HCT116 (cell line): ENCODE data around the gene SFXN3.

Experiments used
- CEBPB ChIP-seq: IDR thresholded peaks from 2 replicates; pipeline ENCODE4 v1.6.1; 2012; ENCODE audit warnings: low read depth
- EZH2 ChIP-seq: fragments of 200-600 bp; sonication (generic); IDR thresholded peaks from 2 replicates; pipeline ENCODE4 v1.6.1; 2017; ENCODE audit warnings: antibody characterized with exemption, mixed run types
- POLR2AphosphoS5 ChIP-seq: IDR thresholded peaks from 2 replicates; pipeline ENCODE4 v1.6.1; 2011; ENCODE audit warnings: mild to moderate bottlenecking, low read depth, low read length, moderate library complexity
- SP1 ChIP-seq: IDR thresholded peaks from 2 replicates; pipeline ENCODE4 v1.6.1; 2012; ENCODE audit warnings: low read depth
- TCF7L2 ChIP-seq: IDR thresholded peaks from 2 replicates; pipeline ENCODE4 v1.7.0; 2011; ENCODE audit warnings: borderline replicate concordance, inconsistent platforms; ENCODE audit not compliant: insufficient read depth, insufficient read length; ENCODE audit errors: extremely low read depth
- TF ChIP-seq, protein P1 (sequence below), 3 experiments: fragments of 200-600 bp in 1 of 3; sonication (generic) in 1 of 3; IDR thresholded peaks in 2 of 3; conservative IDR thresholded peaks in 1 of 3; 2 replicates each; pipeline ENCODE4 v1.5.1; 2012 to 2017; ENCODE audit warnings: low read depth in 2 of 3, low read length in 2 of 3, antibody characterized with exemption in 1 of 3, borderline replicate concordance in 1 of 3, control low read depth in 1 of 3, mild to moderate bottlenecking in 1 of 3, mixed read lengths in 1 of 3, mixed run types in 1 of 3, moderate library complexity in 1 of 3; ENCODE audit not compliant: insufficient read depth in 1 of 3
- TF ChIP-seq, protein P2 (sequence below): IDR thresholded peaks from 2 replicates; pipeline ENCODE4 v1.6.1; 2011; ENCODE audit warnings: mild to moderate bottlenecking, low read length, moderate library complexity; ENCODE audit not compliant: insufficient replicate concordance; ENCODE audit errors: extremely low read depth

DNA sequence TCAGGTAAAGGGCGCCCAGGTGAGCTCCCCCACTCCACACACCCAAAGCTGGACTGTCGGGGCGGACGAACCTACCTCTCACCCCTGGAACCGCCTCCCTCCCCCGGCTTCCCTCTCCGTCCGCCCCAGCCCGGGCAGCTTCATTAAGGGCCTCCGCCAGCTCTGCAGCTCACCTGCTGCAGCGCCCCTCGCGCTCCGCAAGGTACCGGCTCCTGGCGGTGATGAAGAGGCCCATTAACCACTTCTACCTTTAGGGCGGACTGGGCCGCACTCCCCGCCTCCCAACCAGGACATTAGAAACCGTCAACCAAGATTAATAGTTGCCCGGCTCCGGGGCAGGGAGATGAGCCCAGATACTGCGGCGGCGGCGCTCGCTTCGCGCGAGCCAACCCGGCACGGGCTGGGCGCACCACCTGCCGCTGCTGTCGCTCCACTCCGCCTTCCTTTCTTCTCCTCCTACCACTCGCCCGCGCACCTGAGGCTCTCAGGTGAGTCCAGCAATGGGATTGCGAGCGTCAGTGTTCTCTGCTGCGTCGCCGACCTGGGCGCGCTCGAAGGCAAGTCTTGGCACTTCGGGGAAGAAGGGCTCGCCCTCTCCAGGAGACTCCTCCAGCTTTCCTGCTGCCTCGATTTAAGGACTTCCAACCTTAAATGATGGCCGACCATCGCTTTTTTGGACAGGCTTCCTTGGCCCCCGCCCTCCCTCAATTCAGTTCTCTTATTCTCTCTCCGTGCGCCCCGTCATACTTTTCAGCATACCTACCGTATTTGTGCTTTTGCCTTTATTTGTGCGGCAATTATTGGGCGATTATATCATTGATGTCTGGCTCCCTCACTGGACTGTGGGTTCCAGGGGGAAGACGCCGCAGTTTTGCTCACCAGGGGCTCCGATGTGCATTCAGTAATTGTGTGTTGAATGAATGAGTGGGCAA is 17.2 kb downstream of the SFXN3 start:
- TF ChIP-seq, protein P1, sequence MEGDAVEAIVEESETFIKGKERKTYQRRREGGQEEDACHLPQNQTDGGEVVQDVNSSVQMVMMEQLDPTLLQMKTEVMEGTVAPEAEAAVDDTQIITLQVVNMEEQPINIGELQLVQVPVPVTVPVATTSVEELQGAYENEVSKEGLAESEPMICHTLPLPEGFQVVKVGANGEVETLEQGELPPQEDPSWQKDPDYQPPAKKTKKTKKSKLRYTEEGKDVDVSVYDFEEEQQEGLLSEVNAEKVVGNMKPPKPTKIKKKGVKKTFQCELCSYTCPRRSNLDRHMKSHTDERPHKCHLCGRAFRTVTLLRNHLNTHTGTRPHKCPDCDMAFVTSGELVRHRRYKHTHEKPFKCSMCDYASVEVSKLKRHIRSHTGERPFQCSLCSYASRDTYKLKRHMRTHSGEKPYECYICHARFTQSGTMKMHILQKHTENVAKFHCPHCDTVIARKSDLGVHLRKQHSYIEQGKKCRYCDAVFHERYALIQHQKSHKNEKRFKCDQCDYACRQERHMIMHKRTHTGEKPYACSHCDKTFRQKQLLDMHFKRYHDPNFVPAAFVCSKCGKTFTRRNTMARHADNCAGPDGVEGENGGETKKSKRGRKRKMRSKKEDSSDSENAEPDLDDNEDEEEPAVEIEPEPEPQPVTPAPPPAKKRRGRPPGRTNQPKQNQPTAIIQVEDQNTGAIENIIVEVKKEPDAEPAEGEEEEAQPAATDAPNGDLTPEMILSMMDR (IDR thresholded peaks at IDR 0.05 in 2 of 3, conservative IDR thresholded peaks at IDR 0.05 in 1 of 3; ENCODE audit: borderline replicate concordance in 1 of 3, insufficient read depth in 1 of 3, low read depth in 2 of 3, low read length in 2 of 3) = no peak
- no peak for TF ChIP-seq POLR2AphosphoS5
- no peak for TF ChIP-seq SP1
- TF ChIP-seq CEBPB = no peak
- TF ChIP-seq, protein P2, sequence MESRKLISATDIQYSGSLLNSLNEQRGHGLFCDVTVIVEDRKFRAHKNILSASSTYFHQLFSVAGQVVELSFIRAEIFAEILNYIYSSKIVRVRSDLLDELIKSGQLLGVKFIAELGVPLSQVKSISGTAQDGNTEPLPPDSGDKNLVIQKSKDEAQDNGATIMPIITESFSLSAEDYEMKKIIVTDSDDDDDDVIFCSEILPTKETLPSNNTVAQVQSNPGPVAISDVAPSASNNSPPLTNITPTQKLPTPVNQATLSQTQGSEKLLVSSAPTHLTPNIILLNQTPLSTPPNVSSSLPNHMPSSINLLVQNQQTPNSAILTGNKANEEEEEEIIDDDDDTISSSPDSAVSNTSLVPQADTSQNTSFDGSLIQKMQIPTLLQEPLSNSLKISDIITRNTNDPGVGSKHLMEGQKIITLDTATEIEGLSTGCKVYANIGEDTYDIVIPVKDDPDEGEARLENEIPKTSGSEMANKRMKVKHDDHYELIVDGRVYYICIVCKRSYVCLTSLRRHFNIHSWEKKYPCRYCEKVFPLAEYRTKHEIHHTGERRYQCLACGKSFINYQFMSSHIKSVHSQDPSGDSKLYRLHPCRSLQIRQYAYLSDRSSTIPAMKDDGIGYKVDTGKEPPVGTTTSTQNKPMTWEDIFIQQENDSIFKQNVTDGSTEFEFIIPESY = no peak
- no peak for TF ChIP-seq TCF7L2
- TF ChIP-seq EZH2 = no peak
